SKM-1 (cell line): ENCODE results near the gene CFAP161.

Experiments
- DNase-seq: peaks from one replicate; lab custom pipeline; 2025; ENCODE audit not compliant: unreplicated experiment; lab: John Stamatoyannopoulos, UW

CFAP161 gene

DNA sequence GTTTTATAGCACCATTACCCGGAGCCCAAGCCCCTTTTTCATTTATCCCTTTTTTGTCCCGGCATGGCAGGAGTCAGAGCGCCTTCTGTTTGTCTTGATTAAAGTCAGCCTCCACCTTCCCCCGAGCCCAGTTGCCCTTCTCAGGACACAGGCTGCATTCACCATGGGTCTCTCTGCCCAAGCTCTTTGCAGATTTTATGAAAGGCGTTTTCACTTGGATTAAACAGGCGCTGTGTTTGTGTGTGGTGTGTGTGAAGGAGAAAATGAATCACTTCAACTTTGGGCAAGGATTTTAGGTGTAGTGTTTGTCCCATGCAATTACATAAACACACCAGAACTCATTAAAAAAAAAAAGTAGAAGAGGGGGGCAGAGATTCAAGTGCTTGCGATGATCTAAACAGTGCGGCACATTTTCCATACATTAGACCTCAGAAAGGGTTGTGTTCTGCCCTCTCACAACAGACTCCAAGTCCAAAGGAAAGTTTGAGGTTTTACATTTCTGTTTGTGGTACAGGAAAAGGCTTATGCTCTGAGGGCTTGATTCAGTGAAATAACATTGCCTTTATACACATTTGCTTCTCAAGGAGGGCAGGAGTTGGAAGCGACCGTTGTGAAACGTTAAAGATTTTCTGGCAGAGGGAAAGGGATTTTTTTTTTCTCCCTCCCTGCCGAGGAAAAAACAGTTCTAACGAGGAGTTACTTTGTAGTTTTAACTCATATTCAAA, 48.1 kb downstream of the CFAP161 start:
- DNase-seq = no peak

DNA sequence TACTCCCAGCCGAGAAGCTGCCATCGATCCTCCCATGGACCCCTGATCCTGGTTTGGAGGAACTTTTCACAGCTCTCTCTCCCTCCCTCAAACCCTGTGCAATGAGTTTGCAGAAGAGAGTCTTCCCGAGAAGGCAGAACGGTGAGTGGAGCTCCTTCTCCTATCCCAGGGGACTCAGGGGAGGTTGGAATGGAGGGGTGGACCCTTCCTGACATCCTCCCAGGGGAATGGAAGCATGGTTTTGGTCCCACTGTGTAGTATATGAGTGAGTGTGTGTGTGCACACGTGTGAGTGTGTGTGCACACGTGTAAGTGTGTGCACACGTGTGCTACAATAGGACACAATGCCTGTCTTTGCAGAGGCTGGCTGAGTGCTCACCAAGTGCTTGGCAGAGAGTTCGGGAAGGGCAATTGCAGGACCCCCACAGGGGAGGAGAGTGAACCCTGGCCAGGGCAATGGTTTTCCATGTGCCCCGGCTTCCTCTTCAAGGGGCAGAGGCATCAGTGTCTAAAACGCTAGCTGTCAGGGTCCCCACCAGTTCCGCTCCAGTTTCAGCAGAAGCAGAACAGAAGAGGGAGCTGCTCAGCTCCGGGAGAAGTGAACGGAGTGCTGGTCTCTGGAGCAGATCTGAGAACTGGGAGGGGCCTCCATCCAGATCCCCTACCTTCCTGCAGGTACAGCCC, 48.8 kb downstream of the CFAP161 start:
- no peak for DNase-seq

DNA sequence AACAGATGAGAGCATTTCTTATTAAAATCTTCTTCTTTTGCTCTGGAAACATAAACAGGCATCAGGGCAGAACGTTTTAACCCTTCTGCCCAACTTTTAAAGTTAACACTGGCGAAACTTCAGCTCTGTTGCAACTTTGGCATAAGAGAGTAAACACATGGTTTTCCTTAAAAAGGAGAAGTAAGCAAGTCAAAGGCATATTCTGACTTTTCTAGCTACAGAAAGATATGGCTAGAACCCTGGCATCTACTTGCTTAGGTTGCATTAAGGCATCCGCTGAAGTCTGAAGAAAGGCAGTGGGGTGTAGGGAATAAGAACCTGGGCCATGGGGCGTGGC, 49.3 kb downstream of the CFAP161 start:
- DNase-seq = no peak

DNA sequence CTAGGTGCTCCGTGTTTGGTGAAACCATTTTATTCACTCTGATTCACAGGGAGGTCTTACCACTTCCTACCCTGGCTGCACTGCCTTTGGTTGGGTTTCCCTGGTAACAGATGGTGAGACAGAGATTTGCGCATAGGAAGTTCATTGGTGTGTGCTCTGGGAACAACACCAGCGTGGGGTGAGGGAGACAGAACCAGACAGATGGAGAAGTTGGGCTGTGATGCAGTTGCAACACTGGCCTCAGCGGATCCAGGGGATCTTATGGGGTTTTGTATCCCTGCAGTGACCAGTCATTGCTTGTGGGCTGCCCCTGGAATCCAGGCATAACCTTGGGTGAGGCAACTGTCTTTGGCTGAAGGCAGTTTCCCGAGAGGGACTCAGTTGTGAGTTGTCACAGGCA, 50.1 kb downstream of the CFAP161 start:
- DNase-seq = no peak

DNA sequence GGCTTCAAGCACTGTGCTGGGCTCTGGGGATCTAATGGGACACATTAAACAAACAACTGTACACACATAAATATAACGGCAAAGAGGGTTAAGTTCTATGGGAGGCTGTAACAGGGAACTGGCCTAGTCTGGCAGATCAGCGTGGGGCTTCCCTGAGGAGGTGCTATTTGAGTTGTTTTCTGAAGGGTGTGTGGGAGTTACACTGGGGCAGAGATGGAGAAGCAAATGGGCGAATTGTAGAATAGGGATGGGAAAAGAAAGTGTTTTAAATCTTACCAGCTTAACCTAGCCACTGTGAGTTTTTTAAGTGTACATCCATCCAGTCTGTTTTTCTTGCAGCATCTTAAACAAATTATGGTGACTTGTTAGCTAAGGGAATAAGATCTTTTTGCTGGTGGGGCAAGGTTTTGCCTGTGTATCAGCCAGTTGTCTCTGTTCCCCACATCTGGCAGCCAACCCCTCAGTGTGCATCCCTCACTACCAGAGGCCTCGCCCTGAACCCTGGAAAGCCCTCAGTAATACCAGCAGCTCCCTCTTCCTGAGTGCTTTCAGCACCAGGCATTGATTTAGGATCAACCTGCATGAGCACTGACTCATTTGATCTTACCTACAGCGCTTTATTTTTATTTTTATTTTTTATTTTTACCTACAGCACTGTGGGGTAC, 51.7 kb downstream of the CFAP161 start:
- DNase-seq = no peak

DNA sequence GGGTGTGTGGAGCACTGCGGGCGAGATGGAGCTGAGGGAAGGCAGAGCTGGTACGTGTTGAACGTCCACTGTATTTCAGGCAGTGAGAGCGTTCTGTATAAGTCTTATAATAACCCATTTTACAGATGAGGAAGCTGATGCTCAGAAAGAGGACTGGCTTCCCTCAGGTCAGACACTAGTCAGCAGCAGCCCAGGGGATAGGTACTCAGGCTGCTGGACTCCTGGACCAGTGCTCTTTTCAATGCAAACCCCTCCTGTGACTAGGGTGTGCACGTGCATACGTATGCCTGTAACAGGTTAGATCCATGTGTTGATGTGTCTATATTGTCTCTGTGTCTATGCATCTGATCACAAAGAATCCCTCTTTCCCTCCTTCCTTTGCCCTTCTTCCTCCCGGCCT, 54.3 kb downstream of the CFAP161 start:
- DNase-seq = no peak

DNA sequence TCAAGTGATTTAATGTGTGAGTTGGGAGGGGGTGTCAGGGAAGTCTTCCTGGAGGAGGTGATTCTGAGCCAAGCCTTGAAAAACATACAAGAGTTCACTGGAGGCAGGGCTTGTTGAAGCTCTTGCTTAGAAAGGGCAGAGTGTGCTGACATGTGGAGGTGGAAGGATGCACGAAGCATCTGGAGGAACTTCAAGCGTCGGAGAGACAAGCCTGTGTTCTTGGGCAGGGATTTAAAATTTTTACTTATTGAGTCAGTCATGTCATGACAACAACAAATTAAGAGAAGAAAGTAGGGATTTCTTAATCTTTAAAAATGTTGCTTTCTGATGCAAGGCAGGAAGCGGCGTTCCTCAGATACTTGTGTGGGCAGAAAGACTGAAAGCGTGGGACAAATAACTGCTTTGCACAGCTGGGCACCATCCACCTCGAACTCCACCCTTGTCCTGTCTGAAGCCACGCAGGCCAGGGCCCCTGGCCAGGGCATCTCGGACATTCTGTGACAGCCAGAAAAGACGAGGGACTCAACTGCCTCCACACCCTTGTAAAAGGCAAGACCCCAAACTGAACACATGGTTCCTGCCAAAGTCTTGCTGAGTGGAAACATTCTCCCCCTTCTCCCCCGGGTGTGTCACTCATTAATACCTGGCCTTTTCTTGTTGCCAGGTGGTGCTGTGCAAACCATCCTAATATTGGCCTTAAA, 55.7 kb downstream of the CFAP161 start:
- no peak for DNase-seq

DNA sequence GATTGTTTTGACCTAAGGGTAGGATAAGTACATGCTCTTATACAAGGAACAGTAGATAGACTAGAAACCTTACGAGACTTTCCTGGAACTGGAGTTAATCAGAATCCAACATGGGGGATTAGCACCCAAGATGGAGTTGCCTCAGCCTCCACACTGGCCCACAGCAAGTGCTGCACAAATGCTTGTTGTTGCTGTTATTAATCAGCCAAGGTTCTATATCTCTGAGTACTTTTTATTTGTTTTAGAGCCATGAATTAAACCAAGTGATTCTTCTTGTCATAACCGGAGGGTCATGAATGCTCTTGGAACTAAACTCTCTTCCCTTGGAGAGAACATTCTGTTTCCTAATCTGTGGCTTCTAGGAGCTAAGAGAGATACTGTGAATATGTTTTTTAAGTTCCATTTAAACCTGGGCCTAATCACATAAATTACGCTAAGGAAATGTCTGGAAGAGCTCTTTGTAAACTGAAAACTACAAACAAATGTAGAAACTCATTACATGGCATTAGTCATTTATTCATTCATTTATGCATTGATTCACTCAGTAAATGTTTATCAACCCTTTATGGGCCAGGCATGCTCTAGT, 56.9 kb downstream of the CFAP161 start:
- no peak for DNase-seq

DNA sequence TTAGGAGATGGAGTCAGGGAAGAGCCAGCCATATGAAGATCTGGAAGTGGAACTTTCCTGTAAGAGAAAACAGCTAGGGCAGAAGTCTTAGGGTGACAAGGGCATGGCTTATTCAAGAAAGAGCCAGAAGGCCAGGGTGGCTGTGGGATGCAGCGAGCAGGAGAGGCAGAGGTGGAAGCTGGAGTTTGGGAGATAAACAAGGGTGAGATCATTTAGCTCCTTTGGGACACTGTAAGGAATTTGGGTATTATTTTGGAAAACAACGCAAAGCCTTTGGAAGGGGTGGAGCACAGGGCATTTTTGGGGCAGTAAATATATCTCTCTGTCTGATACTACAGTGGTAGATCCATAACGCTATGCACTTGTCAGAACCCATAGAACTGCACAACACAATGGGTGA, 57.6 kb downstream of the CFAP161 start:
- no peak for DNase-seq

DNA sequence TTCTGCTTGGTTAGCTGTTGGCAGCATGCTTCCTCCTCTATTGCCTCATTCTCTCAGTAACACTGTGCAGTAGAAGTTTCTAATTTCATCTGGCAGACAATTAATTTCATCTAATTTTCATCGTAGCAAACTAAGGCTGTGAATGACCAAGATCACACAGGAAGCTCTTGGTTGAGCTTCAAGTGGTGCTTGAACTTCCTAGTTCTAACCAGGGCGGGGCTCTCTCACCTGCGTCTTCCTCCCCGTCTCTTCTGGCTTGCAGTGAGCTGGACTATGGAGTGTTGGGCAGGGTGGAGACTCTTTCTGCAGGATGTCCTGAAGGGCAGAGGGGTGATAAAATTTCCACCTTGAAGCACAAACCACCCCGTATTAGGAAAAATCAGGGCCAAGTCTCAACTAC, 60.7 kb downstream of the CFAP161 start:
- no peak for DNase-seq

DNA sequence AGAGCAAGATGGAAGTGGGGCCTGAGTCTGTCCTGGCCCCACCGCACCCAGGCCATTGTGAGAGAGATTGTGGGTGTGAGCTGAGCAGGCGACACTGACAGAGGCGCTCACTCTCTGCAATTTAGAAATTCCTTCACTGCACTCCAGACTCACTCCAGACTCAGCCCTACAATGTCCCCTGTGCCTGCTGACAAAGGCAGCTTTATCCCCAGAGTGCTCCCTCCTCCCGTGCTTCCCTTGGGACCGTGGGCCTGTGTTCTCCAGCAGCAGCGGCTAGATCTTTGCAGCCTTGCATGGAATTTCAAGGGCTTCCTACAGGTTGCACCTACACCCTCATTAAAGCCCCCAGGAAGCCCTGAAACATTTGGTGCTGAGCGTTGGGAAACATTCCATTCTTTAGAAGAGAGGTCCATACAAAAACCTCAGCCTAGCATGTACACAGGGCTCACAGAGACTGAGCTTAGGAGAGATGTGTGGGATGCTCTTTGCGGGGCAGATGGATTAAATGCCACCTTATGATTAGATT, 61.3 kb downstream of the CFAP161 start:
- DNase-seq = no peak

DNA sequence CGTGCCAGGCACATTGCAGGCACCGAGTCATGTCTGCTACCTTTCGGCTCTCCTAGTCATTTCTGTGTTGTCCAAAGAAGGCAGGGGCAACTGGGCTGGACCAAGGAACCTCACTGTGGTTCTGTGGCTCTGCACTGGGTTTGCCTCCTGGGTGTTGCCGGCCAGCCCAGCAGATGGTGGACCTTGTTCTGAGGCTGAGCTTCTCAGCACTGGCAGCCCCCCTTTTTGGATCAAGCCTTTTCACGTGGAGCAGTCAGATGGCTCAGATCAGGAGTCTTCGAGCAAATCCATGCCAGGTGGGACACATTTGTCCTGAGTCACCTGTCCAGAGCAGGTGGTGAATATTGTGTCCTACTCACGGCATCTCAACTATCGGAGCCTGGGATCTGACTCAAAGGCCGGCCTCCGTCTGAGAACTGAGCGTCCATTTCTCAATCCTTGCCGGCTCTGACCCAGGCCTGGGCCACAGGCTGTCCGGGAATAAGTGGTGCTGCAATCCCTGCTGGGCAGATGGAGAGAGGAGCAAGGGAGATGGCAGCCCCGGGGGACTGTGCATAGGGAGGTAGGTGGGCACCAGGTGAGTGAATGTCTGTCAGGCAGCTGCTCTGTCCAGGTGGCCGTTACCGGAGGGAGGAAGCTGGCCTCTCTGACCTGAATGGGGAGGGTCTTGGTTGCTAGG, 62.6 kb downstream of the CFAP161 start, which contains the start of gene IL16:
Gene IL16, plus strand, starts transcription at position 304 of the 679 bp plus-strand sequence. CDS start 28,521 bp downstream, outside the sequence.
- DNase-seq = no peak

DNA sequence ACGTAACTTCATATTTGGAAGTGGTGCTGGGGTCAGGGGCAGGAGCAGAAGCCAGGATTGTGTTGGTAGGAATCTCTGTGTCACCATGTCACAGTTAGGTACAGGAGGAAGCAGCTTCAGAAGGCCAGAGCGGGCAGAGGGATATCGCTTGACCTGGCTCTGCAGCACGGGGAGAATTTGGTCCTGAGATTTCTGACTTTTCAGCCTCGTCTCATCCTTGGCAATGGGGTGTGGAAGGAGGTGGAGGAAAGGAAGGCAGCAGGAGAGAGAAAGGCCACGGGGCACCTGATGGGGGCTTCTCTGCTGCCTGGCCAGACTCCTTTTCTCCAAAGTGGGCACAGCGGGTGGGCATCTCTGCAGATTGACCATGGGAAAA, 63.2 kb downstream of the CFAP161 start:
- no peak for DNase-seq

DNA sequence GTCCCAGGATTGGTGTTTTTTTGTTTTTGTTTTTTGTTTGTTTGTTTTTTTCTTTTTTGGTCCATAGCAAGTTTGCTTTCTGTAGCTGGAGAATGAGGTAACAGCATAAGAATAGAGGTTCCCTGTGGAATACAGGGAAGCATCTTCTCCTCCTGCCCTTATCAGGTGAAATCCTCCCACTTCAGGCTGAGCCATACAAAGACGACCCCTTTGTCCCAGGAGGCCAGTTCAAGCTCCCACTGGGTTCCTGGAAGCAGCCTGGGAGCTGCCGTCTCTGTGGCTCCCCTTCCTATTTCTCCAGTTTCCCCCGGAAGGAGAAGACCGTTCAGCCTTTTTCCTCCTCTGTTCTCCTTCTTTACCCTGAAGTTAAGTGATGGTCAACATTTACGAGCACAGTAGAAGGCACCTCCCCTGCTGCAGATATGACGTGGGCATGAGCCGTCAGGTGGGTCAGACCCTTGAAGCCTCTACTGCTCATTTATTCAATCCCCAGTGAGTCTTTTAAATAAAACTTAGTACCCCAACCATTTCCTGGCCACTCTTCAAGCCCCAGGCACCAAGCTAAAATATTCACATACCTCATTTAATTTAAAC, 63.7 kb downstream of the CFAP161 start:
- no peak for DNase-seq
